Measurements from ENCODE around the gene ANO1. TPM values are rescaled to one million over a fixed set of nuclear protein-coding genes. Genes with fewer than 3 reads are reported as not detected.

The ANO1 gene
- total RNA-seq, 1 experiment from 2014 or later = 10.9 TPM

DNA sequence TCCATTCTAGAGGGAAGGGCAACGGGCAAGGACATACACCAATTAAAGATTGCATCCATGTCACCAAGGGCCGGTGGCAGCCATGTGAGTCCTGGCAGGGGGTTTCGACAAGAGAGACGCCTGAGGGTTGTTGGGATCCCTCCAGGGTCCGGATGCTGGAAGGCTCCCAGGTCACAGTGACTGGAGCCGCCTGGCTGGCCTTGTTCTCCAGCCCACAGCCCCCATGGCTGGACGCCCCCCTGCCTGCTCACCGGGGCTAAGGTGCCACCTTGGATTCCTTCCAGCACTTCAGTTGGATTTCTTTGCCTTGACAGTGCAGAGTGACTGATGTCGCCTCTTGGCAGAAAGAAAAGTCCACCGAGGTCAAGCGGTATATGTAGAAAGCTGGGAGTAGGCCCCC, 42.6 kb downstream of the ANO1 start:
- no CpG with 5 or more reads among the region's 11 CpGs for WGBS (ENCODE audit: extremely low coverage, insufficient read length, low lambda C conversion rate)
- Mint-ChIP-seq H3K27ac (no peak overlapping the region), H3K9me3 (peaks cover 0 to 8% of the 10 kb centered on the region in 2 experiments; a peak in 3 of 5 replicates), H3K4me3 (no peak overlapping the region), H3K27me3 (ENCODE audit: low read depth) (peaks cover 26% of the 10 kb centered on the region), H3K4me1 (peaks cover 5 to 12% of the 10 kb centered on the region in 2 experiments; a peak in 3 of 4 replicates), H3K36me3 (ENCODE audit: insufficient read depth in 1 of 3, low read depth in 3 of 3) (peaks cover 0 to 5% (median 0%) of the 10 kb centered on the region in 3 experiments; a peak in 3 of 7 replicates)
- H2BK120ac ChIP-seq (ENCODE audit: low read depth, low read length, poor library complexity, severe bottlenecking) = no peak overlapping the region
- H3K9me3 ChIP-seq (ENCODE audit: control insufficient read depth, low read depth, low read length) = no peaks in the 10 kb centered on the region
- H3K4me1 ChIP-seq (ENCODE audit: insufficient read depth, low read length) = peaks cover 2% of the 10 kb centered on the region; the same call in 1 of the 2 replicates
- H3K27ac ChIP-seq (ENCODE audit: insufficient read length, low read depth, low read length) = no peak overlapping the region
- no peak for DNase-seq
- no peak overlapping the region for H2BK5ac ChIP-seq (ENCODE audit: insufficient read length, low read length)
- no peak overlapping the region for H3K4ac ChIP-seq (ENCODE audit: low read depth, low read length)
- H4K5ac ChIP-seq (ENCODE audit: insufficient read length, low read depth, low read length) = no peak overlapping the region
- H2BK15ac ChIP-seq (ENCODE audit: low read depth, low read length) = no peak overlapping the region
- H3K23me2 ChIP-seq (ENCODE audit: insufficient read length, low read depth, low read length, poor library complexity, severe bottlenecking) = no peaks in the 10 kb centered on the region
- no peak overlapping the region for H3K9ac ChIP-seq (ENCODE audit: extremely low read depth, insufficient read length, low read length)
- TF ChIP-seq CTCF (conservative IDR thresholded peaks at IDR 0.05) = no peak
- H2BK20ac ChIP-seq (ENCODE audit: low read depth, low read length, poor library complexity, severe bottlenecking) = no peak overlapping the region
- H3K56ac ChIP-seq (ENCODE audit: insufficient read length, low read depth, low read length) = no peak overlapping the region
- H4K91ac ChIP-seq (ENCODE audit: insufficient read length, low read depth, low read length) = no peak overlapping the region
- H3K79me1 ChIP-seq (ENCODE audit: insufficient read depth, low read depth, low read length, poor library complexity, severe bottlenecking) = no peaks in the 10 kb centered on the region
- H2BK12ac ChIP-seq (ENCODE audit: insufficient read length, low read depth, low read length) = no peak overlapping the region
- no peaks in the 10 kb centered on the region for H3K79me2 ChIP-seq (ENCODE audit: insufficient read depth, low read length)
- no peak overlapping the region for H3K4me2 ChIP-seq (ENCODE audit: insufficient read depth, insufficient read length, low read length)
- H3K14ac ChIP-seq (ENCODE audit: insufficient read depth, low read length) = no peak overlapping the region; the same call in 1 of the 2 replicates
- no peak overlapping the region for H4K8ac ChIP-seq (replicated peaks; ENCODE audit: insufficient read length, low read depth, low read length)
- H3T11ph ChIP-seq (ENCODE audit: low read length) = no peak overlapping the region
- H3K18ac ChIP-seq (ENCODE audit: insufficient read length, low read depth, low read length) = no peak overlapping the region
- no peak overlapping the region for H3K23ac ChIP-seq (ENCODE audit: insufficient read length, low read depth, low read length)
- 0 out of 2 replicates have a peak, but pooled peaks cover 2% of the 10 kb centered on the region for H3K27me3 ChIP-seq (ENCODE audit: insufficient read depth, low read length)
- no peaks in the 10 kb centered on the region for H4K20me1 ChIP-seq (ENCODE audit: control insufficient read depth, insufficient read depth, insufficient read length)
- no peak overlapping the region for H2AFZ ChIP-seq (ENCODE audit: low read length)
- H2AK5ac ChIP-seq (ENCODE audit: insufficient read length, low read length) = no peak overlapping the region

Measured in H9 (cell line).